Ecto neural progenitor cell (in vitro differentiated cells): ENCODE data around the gene CCDC169.
"Not testable (repeated sequence)": the region's sequence is repeated elsewhere in the genome, so short reads cannot be mapped to it uniquely, and the experiment has no call there.

Source experiments
- DNase-seq: peaks from one replicate; pipeline ENCODE4 v3.0.0-alpha.2; 2018; ENCODE audit warnings: low spot score

CCDC169 gene

GRCh38 chr13:36297366-36298338 lies at the start of gene CCDC169:
Gene CCDC169 (minus strand): TSS chr13:36297814. CDS start chr13:36297719, 95 bp downstream.
- DNase-seq = peak; percentile 90

- DNase-seq = peak; percentile 92
Measured at GRCh38 chr13:36346222-36347083, 48.8 kb upstream of the CCDC169 start, which contains the start of gene SPART. Gene SPART (minus strand): TSS chr13:36346394. CDS start chr13:36335830, 10,564 bp downstream.

- peak; percentile 74 for DNase-seq
Measured at GRCh38 chr13:36345438-36346221, 48.0 kb upstream of the CCDC169 start.

- no peak for DNase-seq
Measured at GRCh38 chr13:36344886-36345437, 47.3 kb upstream of the CCDC169 start.

DNA sequence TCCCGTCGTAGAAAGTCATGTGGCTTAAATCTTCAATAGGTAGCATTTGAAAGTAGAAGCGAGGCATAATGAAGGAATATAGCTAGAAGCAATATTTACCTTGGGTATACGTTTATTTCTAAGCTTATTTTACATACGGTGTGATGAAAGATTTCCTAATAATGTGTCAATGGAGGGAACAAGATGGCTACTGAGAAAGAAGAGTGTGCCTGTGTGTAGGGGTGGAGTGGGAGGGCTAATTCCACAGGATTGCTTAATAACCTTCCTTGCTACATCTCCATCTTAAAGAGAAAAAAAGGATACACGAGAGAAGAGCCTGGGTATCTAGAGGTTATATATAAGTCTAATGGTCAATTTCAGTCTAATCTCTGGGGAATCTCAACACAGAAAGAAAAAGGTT lies 46.6 kb upstream of the CCDC169 start:
- DNase-seq = no peak

GRCh38 chr13:36343766-36344165 lies 46.2 kb upstream of the CCDC169 start:
- no peak for DNase-seq

DNA sequence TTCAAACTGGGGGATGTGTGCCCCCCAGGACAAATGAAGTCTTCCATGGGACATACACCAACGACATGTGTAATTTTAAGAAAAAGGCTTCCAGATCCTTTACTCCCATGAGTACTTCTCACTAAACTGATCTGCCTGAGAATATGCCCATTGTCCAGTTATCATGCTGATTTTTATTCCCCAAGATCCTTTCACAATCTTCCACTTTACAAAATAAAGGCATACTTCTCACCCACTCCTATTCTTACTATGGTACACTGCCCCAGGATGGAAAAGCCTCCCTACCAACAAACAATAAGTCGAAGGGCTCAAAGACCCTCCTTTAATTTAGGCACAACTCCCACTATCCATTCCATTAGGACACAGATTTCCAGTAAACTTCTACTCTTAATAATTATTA lies 45.1 kb upstream of the CCDC169 start:
- DNase-seq = no peak

DNA sequence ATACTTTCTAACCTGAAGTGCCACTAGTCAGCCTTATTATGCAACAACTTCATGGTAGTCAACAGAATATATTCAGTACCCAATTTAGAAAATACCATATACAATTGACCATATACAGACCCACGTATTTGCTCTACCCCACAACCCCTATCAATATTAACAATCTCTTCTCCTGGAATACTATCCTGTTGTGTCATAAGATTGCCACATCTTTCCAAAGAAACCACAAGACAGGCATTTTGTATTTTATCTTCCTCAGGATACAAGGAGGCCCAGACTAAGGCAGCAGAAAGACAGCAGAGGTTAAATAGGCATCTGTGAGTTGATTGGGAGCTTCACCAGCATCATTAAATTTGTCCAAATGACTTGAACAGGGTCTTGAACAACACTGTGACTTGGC lies 44.1 kb upstream of the CCDC169 start:
- DNase-seq = no peak

DNA sequence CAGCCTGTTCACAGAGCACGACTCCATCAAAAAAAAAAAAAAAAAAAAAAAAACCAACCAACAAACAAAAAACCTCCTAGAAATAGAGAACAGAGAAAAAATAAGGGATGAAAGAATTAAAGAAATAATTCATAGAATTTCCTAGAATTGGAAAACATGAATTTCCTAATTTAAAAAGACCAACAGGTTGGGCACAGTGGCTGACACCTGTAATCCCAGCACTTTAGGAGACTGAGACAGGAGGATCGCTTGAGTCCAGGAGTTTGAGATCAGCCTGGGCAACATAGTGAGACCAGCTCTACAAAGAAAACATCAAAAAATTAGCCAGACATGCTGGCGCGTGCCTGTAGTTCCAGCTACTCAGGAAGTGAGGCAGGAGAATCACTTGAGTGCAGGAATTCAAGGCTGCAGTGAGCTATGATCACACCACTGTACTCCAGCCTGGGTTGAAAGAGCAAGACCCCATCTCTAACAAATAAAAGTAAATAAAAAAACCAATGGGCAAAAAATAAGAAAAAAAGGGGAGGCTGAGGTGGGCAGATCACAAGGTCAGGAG lies 42.1 kb upstream of the CCDC169 start:
- no peak for DNase-seq

- DNase-seq = no peak
Measured at GRCh38 chr13:36337938-36338641, 40.5 kb upstream of the CCDC169 start.

DNA sequence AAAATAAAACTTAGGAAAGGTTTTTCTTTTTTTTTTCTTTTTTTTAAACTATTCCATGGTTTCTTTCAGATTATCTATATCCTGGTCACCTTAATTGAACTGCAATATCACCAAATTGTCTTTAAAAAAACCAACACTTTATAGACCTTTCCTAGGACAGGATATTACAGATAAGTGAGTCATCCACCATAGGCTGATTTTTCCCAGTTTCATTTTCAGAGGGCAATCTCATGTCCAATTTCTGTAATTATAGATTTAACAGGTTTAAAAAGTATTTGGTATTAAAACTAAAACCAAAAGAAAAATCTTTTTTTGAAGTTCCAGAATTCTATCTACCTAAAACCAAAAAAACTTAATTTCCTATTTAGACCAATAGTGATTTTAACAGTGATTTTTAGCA lies 35.4 kb upstream of the CCDC169 start:
- DNase-seq = no peak

DNA sequence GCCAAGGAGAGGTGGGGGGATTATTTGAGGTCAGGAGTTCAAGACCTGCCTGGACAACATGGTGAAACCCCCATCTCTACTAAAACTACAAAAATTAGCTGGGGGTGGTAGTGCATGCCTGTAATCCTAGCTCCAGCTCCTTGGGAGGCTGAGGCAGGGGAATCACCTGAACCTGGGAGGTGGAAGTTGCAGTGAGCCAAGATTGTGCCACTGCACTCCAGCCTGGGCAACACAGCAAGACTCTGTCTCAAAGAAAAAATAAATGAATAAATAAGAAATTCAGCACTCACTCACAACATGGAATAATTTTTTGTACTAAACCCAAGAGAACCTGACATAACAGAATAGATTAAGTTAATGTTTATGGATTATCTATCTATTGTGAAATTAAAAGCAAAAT lies 34.6 kb upstream of the CCDC169 start:
- DNase-seq = not testable (repeated sequence)

DNA sequence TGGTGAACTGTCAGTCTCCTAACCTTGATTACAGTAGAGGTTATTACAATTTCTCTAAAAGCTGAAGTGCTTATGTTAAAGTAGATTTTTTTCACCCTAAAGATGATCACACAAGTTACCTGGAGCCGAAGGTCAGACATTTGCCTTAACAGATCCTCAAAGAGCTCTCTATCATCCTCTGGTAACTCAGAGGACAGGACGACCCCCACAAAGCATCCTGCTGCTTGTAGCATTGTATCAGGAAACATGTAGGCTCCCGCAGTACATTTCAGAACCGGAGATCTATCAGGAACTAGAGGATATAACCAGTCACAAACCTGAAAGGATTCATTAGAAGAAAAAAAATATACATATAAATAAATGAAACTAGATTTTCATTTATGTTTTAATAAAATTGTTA lies 33.7 kb upstream of the CCDC169 start:
- DNase-seq = no peak

DNA sequence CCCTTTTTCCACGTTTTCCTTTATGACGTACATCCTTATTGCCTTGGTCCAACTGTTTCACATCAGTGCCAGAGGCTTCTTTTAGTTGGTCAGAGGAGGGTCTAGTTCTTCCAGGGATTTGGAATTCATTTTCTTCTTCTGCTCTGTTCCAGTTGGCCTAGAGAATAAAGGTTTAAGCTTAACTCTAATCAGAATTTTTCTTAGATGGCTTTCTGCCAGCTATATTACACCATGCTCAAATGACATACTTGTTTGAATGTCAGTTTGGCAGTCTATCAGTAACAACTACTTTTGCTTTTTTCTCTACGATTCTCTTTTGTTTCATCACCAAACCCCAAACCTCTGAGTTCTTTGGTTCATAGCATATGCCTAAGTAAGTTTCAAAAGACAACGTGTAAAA lies 31.7 kb upstream of the CCDC169 start:
- no peak for DNase-seq

- DNase-seq = no peak
Measured at GRCh38 chr13:36328821-36329220, 31.2 kb upstream of the CCDC169 start.

- no peak for DNase-seq
Measured at GRCh38 chr13:36325912-36326311, 28.3 kb upstream of the CCDC169 start.

DNA sequence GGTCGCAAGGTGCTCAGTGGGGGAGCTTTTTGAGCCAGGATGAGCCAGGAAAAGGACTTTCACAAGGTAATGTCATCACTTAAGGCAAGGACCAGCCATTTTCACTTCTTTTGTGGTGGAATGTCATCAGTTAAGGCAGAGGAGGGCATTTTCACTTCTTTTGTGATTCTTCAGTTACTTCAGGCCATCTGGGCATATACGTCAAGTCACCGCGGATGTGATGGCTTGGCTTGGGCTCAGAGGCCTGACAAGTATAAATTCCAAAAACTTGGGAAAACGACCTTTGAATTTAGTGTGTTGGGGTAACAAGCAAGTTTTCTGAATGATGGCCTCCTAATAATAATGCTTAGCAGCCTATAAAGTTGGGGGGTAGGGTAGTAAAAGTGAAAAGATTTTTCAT lies 27.3 kb upstream of the CCDC169 start:
- DNase-seq = not testable (repeated sequence)

- DNase-seq = no peak
Measured at GRCh38 chr13:36323951-36324566, 26.4 kb upstream of the CCDC169 start.

GRCh38 chr13:36323408-36323807 lies 25.8 kb upstream of the CCDC169 start:
- DNase-seq = no peak

GRCh38 chr13:36319793-36320192 lies 22.2 kb upstream of the CCDC169 start:
- not testable (repeated sequence) for DNase-seq
